Heart right ventricle (tissue), 16 donors: Measurements from ENCODE around the gene PYROXD2. TPM values are rescaled to one million over a fixed set of nuclear protein-coding genes. Genes with fewer than 3 reads are reported as not detected.
A peak's percentile ranks its signal among the peaks of the same experiment; 100 is the strongest.
"Not testable (repeated sequence)": the region's sequence is repeated elsewhere in the genome, so short reads cannot be mapped to it uniquely, and the experiment has no call there.

Source experiments
- ATAC-seq, 8 donors: fragments of 200-7000 bp; cut with Tn5 transposase; one replicate each; pipeline ENCODE4 v1.9.1; 2020; ENCODE audit warnings: mild to moderate bottlenecking in 8 of 8, moderate library complexity in 8 of 8, moderate number of reproducible peaks in 1 of 8
- DNase-seq, 2 donors: peaks; one replicate each; pipeline ENCODE4 v3.0.0-alpha.2; 2020
- H3K27ac ChIP-seq, 10 donors: fragments of 200-600 bp; sonication (generic) in 2 of 10; one replicate each; pipeline versions ENCODE4 v1.5.0 to v1.8.0; 2020 to 2022; ENCODE audit warnings: mild to moderate bottlenecking in 3 of 10
- H3K27me3 ChIP-seq, 7 donors: fragments of 200-600 bp; one replicate each; pipeline ENCODE4 v1.8.0; 2021 to 2022; ENCODE audit warnings: mild to moderate bottlenecking in 2 of 7
- H3K36me3 ChIP-seq, 9 donors: fragments of 200-600 bp; sonication (generic) in 1 of 9; one replicate each; pipeline versions ENCODE4 v1.5.0 to v1.8.0; 2020 to 2022; ENCODE audit warnings: mild to moderate bottlenecking in 2 of 9
- H3K4me1 ChIP-seq, 9 donors: fragments of 200-600 bp; sonication (generic) in 1 of 9; one replicate each; pipeline versions ENCODE4 v1.5.0 to v1.8.0; 2020 to 2022; ENCODE audit warnings: mild to moderate bottlenecking in 4 of 9
- H3K4me3 ChIP-seq, 10 donors: fragments of 200-600 bp; sonication (generic) in 2 of 10; one replicate each; pipeline versions ENCODE4 v1.5.0 to v1.8.0; 2020 to 2022; ENCODE audit warnings: mild to moderate bottlenecking in 7 of 10, moderate library complexity in 2 of 10
- H3K9me3 ChIP-seq, 11 donors: fragments of 200-600 bp in 10 of 11; sonication (generic) in 2 of 11; one replicate each; pipeline versions ENCODE4 v1.5.0 to v1.8.0; 2013 to 2022; ENCODE audit warnings: mild to moderate bottlenecking in 2 of 11, control low read depth in 1 of 11, moderate library complexity in 1 of 11
- WGBS, 2 donors: extraction: QIAGEN DNeasy Blood & Tissue Kit; methylation state at CpG; one replicate each; pipeline ENCODE4 v1.1.7; 2013; ENCODE audit warnings: inconsistent platforms in 1 of 2; 5-methylcytosine and 5-hydroxymethylcytosine counted together
- intact Hi-C, 10 donors: fragments of 100-400 bp; cut with DNase I; formaldehyde crosslinking; loops; one replicate each; pipeline versions ENCODE4 v1.11.1 to v1.14.2; 2022
- polyA plus RNA-seq, 2 donors: library from polyadenylated mRNA; stranded (reverse); fragments of 200-250 nt; gene quantifications; one replicate each; pipeline ENCODE4 v1.2.3, GENCODE V29; 2013
- total RNA-seq, 10 donors: library from RNA; stranded (reverse); fragmentation: NEBNext Ultra II Directional in 3 of 10; extraction: Animal tissue kit (Norgen Biotek cat#: 25700) in 3 of 10; gene quantifications; one replicate each; pipeline versions ENCODE4 v1.2.1 to v1.2.4, GENCODE V29; 2021 to 2023
- TF ChIP-seq, protein P1 (sequence below), 9 donors: fragments of 200-600 bp; sonication (generic) in 2 of 9; IDR thresholded peaks; one replicate each; pipeline versions ENCODE4 v1.5.0 to v1.8.0; 2021 to 2022; ENCODE audit warnings: antibody characterized with exemption in 9 of 9, mild to moderate bottlenecking in 5 of 9, moderate library complexity in 1 of 9
- donor health status: Arrhythmogenic right ventricular cardiomyopathy.
- donor health status: ischemic (EF 13 %, LVEDD 7.1; RV severe dilation, severe dysfunction).
- donor health status: healthy with polysubstance abuse.
- donor health status: DM: no; HTN: yes; CAD: no.
- donor health status: DM: no; HTN: no; CAD: no.
- donor health status: ischemic (EF 25% LVEDD 6.9; RV normal size, moderate dysfunction).
- donor health status: ischemic (EF 25% LVEDD 5.7; RV mildly dilated, moderate dysfunction).
- donor health status: healthy.
- donor health status: DM: yes; HTN: yes; CAD: no.
- donor health status: Ischemic cardiomyopathy.
- donor health status: ischemic (EF 35%, LVEDD 5.7; RV mildly dilated, moderate dysfunction).
- donor health status: nonischemic (EF 11% LVEDD 7.7; RV severe dilation, severe dysfunction).
- donor health status: DM: yes; HTN: yes; CAD: no.
- donor health status: PGD.
- donor health status: ischemic (EF 29% LVEDD 5.4; RV normal size, mild dysfunction).
- donor health status: nonischemic (EF 23%, LVEDD 6.1; RV moderate dilation, normal function).

Gene PYROXD2
- total and polyA plus RNA-seq, 12 donors: 3.1 to 31.2 (median 13.9) TPM

DNA sequence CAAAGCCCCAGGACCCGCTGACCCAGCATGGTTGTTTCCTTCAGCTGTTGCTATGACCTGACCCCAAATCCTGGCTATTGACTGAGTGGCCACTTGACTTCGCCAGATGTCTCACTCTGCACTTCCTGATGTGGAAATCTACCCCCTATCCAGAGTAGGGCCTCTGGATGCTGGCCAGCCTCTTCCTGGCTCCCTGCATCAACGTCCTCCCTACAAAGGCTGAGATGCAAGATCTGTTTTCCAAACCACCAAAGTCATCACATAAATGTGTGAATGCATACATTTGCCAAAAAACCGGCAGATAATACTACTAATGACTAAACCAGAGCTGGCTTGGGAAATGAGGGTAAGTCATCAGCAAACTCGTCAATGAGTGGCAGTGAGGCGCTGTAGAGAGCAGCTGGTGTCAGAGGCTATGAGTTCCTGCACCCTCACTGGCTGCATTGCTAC is 70.4 kb downstream of the PYROXD2 start:
- no peak overlapping the region for H3K27ac ChIP-seq
- peak; percentile 36 to 85 (median 78) for ATAC-seq
- intact Hi-C loops: loop anchor here in 2 of 10 donors (5.0 kb wide), 2 partner anchors 68 to 73 kb away; partner anchors contain the start of gene PYROXD2 (in 1 of the 2)
- no peak overlapping the region for H3K4me3 ChIP-seq
- WGBS, 2 donors: 16 to 20% methylated on average over 6 of the region's 6 CpGs
- H3K9me3 ChIP-seq: peaks cover 0 to 32% (median 6%) of the 10 kb centered on the region in 11 donors
- DNase-seq: peak; percentile 77 to 83
- peaks cover 0 to 44% (median 28%) of the 10 kb centered on the region in 9 donors for H3K4me1 ChIP-seq
- H3K36me3 ChIP-seq: no peaks in the 10 kb centered on the region
- TF ChIP-seq, protein P1, sequence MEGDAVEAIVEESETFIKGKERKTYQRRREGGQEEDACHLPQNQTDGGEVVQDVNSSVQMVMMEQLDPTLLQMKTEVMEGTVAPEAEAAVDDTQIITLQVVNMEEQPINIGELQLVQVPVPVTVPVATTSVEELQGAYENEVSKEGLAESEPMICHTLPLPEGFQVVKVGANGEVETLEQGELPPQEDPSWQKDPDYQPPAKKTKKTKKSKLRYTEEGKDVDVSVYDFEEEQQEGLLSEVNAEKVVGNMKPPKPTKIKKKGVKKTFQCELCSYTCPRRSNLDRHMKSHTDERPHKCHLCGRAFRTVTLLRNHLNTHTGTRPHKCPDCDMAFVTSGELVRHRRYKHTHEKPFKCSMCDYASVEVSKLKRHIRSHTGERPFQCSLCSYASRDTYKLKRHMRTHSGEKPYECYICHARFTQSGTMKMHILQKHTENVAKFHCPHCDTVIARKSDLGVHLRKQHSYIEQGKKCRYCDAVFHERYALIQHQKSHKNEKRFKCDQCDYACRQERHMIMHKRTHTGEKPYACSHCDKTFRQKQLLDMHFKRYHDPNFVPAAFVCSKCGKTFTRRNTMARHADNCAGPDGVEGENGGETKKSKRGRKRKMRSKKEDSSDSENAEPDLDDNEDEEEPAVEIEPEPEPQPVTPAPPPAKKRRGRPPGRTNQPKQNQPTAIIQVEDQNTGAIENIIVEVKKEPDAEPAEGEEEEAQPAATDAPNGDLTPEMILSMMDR (IDR thresholded peaks at IDR 0.05): no peak
- H3K27me3 ChIP-seq: peaks cover 0 to 16% (median 5%) of the 10 kb centered on the region in 7 donors

DNA sequence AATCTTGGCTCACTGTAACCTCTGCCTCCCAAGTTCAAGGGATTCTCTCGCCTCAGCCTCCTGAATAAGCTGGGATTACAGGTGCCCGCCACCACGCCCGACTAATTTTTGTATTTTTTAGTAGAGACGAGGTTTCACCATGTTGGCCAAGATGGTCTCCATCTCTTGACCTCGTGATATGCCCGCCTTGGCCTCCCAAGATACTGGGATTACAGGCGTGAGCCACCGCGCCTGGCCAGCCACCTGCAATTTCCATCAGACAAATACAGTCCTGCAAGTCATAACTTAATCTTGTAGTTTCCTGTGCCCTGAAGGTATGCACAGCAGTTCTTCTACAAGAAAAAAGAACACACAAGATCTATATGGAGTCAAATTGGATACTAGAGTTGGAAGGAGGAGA is 73.3 kb downstream of the PYROXD2 start:
- intact Hi-C loops: loop anchor here in 2 of 10 donors (5.0 kb wide), 2 partner anchors 71 to 76 kb away; partner anchors contain the start of gene PYROXD2 (in 1 of the 2)
- H3K9me3 ChIP-seq: peaks cover 0 to 10% (median under 1%) of the 10 kb centered on the region in 11 donors
- H3K4me1 ChIP-seq: peaks cover 0 to 44% (median 27%) of the 10 kb centered on the region in 9 donors
- not testable (repeated sequence) for H3K36me3 ChIP-seq, H3K4me3 ChIP-seq, ATAC-seq, DNase-seq
- peaks cover 0 to 29% (median 5%) of the 10 kb centered on the region in 7 donors for H3K27me3 ChIP-seq
- 92 to 93% methylated on average over 10 of the region's 10 CpGs for WGBS, 2 donors
- peak overlapping the region in 1 of 10 donors; percentile 70 for H3K27ac ChIP-seq

DNA sequence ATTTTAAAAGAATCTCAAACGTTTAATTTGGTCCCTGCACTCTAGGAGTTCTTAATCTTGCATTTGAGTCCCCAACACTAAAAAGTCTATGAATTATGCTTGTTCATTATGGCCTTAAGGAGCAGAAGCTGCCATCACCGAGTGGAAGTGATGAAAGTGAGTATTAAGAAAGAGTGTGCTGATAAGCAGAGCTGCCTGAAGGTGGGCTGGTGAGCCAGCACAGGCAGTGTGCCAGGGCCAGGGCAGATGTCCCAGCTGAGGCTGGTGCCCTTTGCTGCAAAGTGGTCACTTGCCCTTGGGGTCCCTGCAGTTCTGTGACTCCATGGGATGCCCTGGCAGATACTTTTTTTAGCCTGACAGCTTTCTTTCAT is 74.1 kb downstream of the PYROXD2 start:
- 11 to 17% methylated on average over 2 of the region's 2 CpGs for WGBS, 2 donors
- peaks cover 0 to 29% (median 4%) of the 10 kb centered on the region in 7 donors for H3K27me3 ChIP-seq
- H3K36me3 ChIP-seq: no peaks in the 10 kb centered on the region
- DNase-seq (peak; percentile 31 to 62), ATAC-seq (peak in 4 of 8 donors; percentile 40 to 84 (median 60))
- H3K9me3 ChIP-seq: peaks cover 0 to 2% (median 0%) of the 10 kb centered on the region in 11 donors
- H3K4me1 ChIP-seq: peaks cover 0 to 44% (median 27%) of the 10 kb centered on the region in 9 donors
- intact Hi-C loops: loop anchor here in 2 of 10 donors (5.0 kb wide), 2 partner anchors 71 to 76 kb away; partner anchors contain the start of gene PYROXD2 (in 1 of the 2)
- H3K4me3 ChIP-seq: no peak overlapping the region
- peak overlapping the region in 9 of 10 donors; percentile 30 to 71 (median 52) for H3K27ac ChIP-seq
- TF ChIP-seq, protein P1 (IDR thresholded peaks at IDR 0.05): no peak

DNA sequence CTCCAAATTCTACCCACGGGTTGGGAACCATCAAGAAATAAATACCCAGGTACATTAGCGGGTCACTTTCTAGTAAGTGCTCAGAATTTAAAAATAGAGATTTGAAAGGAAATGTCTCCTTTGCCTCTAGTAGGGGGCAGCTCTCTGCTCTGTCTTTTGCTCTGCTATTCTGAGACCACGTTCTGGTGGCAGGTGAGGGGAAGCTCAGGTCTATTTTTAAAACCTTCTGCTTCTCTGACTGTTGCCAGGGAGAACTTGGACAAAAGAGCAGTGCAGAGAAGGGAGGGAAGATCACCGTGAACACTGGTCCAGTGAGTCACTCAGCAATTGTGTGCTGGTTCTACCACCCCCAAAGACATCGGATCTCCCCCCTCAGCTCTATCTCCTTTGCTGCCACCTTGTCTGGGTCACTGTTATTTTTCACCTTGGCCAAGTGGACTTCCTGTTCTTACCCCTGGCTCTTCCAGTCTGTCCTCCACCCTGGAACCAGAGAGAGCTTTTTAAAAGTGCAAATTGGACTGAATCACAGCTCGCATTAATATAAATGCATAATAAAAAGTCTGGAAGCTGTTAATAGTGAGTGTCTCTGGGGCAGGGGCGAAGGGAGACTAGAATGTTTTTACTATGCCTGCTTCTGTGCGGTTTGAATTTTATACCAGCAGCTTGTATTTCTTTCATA is 74.6 kb downstream of the PYROXD2 start:
- peak overlapping the region in 9 of 10 donors; percentile 30 to 71 (median 52) for H3K27ac ChIP-seq
- intact Hi-C loops: loop anchor here in 2 of 10 donors (5.0 kb wide), 2 partner anchors 72 to 77 kb away; partner anchors contain the start of gene PYROXD2 (in 1 of the 2)
- peaks cover 0 to 29% (median 4%) of the 10 kb centered on the region in 7 donors for H3K27me3 ChIP-seq
- H3K4me3 ChIP-seq: no peak overlapping the region
- TF ChIP-seq, protein P1 (IDR thresholded peaks at IDR 0.05): no peak
- no peaks in the 10 kb centered on the region for H3K9me3 ChIP-seq
- DNase-seq (peak in 1 of 2 donors; percentile 34), ATAC-seq (peak; percentile 40 to 87 (median 76))
- 30 to 44% methylated on average over 8 of the region's 8 CpGs for WGBS, 2 donors
- H3K4me1 ChIP-seq: peaks cover 0 to 39% (median 26%) of the 10 kb centered on the region in 9 donors
- H3K36me3 ChIP-seq: no peaks in the 10 kb centered on the region
